SK-N-SH (cell line): ENCODE data around the gene DCLK1. TPM values are rescaled to one million over a fixed set of nuclear protein-coding genes. Genes with fewer than 3 reads are reported as not detected.

Source experiments
- CTCF ChIA-PET: fragments of 300-600, 350-600 bp; formaldehyde crosslinking; extraction: SDS; loops from one replicate; lab custom pipeline; 2021; lab: Yijun Ruan, JAX
- POLR2A ChIA-PET: fragments of 350-600 bp; sonication (Branson Sonifier 250); formaldehyde crosslinking; extraction: SDS; loops from one replicate; lab custom pipeline; 2020; ENCODE audit warnings: antibody characterized with exemption, inconsistent platforms; lab: Yijun Ruan, JAX
- DNase-seq: peaks from one replicate; pipeline ENCODE4 v3.0.0; 2012
- H2AFZ ChIP-seq: fragments of 200-600 bp; sonication (generic); 2 replicates; pipeline ENCODE4 v1.8.1; 2016; ENCODE audit warnings: antibody characterized with exemption, mild to moderate bottlenecking, low read depth
- H3F3A ChIP-seq: fragments of 200-600 bp; sonication (generic); replicated peaks from 2 replicates; pipeline ENCODE3; 2016; ENCODE audit warnings: antibody characterized with exemption, mild to moderate bottlenecking; ENCODE audit not compliant: insufficient read depth
- H3K27ac ChIP-seq, 2 experiments: fragments of 200-500 bp in 1 of 2; fragments of 200-600 bp in 1 of 2; sonication (Bioruptor generic) in 1 of 2; sonication (generic), shearing (Covaris generic) in 1 of 2; 2 replicates each; pipeline versions ENCODE4 v1.5.1 to v1.6.1; 2014 to 2016; ENCODE audit warnings: low read depth in 2 of 2, inconsistent platforms in 1 of 2, low read length in 1 of 2, mild to moderate bottlenecking in 1 of 2, mixed read lengths in 1 of 2
- H3K27me3 ChIP-seq: fragments of 200-600 bp; sonication (generic), shearing (Covaris generic); 2 replicates; pipeline ENCODE4 v1.6.1; 2016; ENCODE audit warnings: mixed run types; ENCODE audit not compliant: insufficient read depth
- H3K36me3 ChIP-seq, 2 experiments: fragments of 200-500 bp in 1 of 2; fragments of 200-600 bp in 1 of 2; sonication (Bioruptor generic) in 1 of 2; sonication (generic) in 1 of 2; replicated peaks in 1 of 2; 2 replicates each; pipeline versions ENCODE3 to v1.5.1; 2014 to 2016; ENCODE audit warnings: low read length in 1 of 2, mild to moderate bottlenecking in 1 of 2; ENCODE audit not compliant: insufficient read depth in 2 of 2, control insufficient read depth in 1 of 2
- H3K4me1 ChIP-seq, 2 experiments: fragments of 200-500 bp in 1 of 2; fragments of 200-600 bp in 1 of 2; sonication (Bioruptor generic) in 1 of 2; sonication (generic), shearing (Covaris generic) in 1 of 2; 2 replicates each; pipeline versions ENCODE4 v1.5.1 to v1.6.1; 2014 to 2016; ENCODE audit warnings: low read depth in 1 of 2, low read length in 1 of 2, mixed run types in 1 of 2; ENCODE audit not compliant: insufficient read depth in 2 of 2, control insufficient read depth in 1 of 2
- H3K4me2 ChIP-seq: fragments of 200-600 bp; sonication (generic), shearing (Covaris generic); 2 replicates; pipeline ENCODE4 v1.6.1; 2017; ENCODE audit warnings: mixed run types
- H3K4me3 ChIP-seq, 2 experiments: fragments of 200-500 bp in 1 of 2; fragments of 200-600 bp in 1 of 2; sonication (Bioruptor generic) in 1 of 2; sonication (generic), shearing (Covaris generic) in 1 of 2; 2 replicates each; pipeline versions ENCODE4 v1.5.1 to v1.8.1; 2014 to 2016; ENCODE audit warnings: low read depth in 2 of 2, inconsistent platforms in 1 of 2, low read length in 1 of 2, mild to moderate bottlenecking in 1 of 2, mixed read lengths in 1 of 2, moderate library complexity in 1 of 2
- H3K79me2 ChIP-seq: fragments of 200-600 bp; sonication (generic); 2 replicates; pipeline ENCODE4 v1.8.1; 2017; ENCODE audit warnings: mild to moderate bottlenecking; ENCODE audit not compliant: insufficient read depth
- H3K9ac ChIP-seq: fragments of 200-600 bp; sonication (generic); 2 replicates; pipeline ENCODE4 v1.6.1; 2017; ENCODE audit warnings: mixed run types
- H3K9me2 ChIP-seq: fragments of 200-600 bp; sonication (generic); 2 replicates; pipeline ENCODE4 v1.6.1; 2017; ENCODE audit warnings: mixed run types
- H3K9me3 ChIP-seq: fragments of 200-600 bp; sonication (generic); 2 replicates; pipeline ENCODE4 v1.6.1; 2017; ENCODE audit warnings: mixed run types, mild to moderate bottlenecking, moderate library complexity
- H4K20me1 ChIP-seq: fragments of 200-600 bp; sonication (generic); 2 replicates; pipeline ENCODE4 v1.6.1; 2017; ENCODE audit warnings: mild to moderate bottlenecking, mixed run types; ENCODE audit not compliant: insufficient read depth
- CHD2 ChIP-seq: fragments of 150-350 bp; IDR thresholded peaks from 2 replicates; pipeline ENCODE4 v1.6.1; 2018; ENCODE audit warnings: low read length; ENCODE audit not compliant: partially characterized antibody
- FOSL2 ChIP-seq: IDR thresholded peaks from 2 replicates; pipeline ENCODE4 v1.4.0; 2012; ENCODE audit warnings: low read depth, mild to moderate bottlenecking, moderate library complexity, borderline replicate concordance
- FOXM1 ChIP-seq: IDR thresholded peaks from 2 replicates; pipeline ENCODE4 v1.4.0; 2012; ENCODE audit warnings: low read depth, mild to moderate bottlenecking
- JUND ChIP-seq: IDR thresholded peaks from 2 replicates; pipeline ENCODE4 v1.4.0; 2012
- MAX ChIP-seq: IDR thresholded peaks from 2 replicates; pipeline ENCODE4 v1.4.0; 2012; ENCODE audit warnings: low read depth
- MXI1 ChIP-seq: IDR thresholded peaks from 2 replicates; pipeline ENCODE4 v1.6.1; 2012; ENCODE audit warnings: mild to moderate bottlenecking, low read depth, low read length, improper control_type of control experiment
- NFIC ChIP-seq: IDR thresholded peaks from 2 replicates; pipeline ENCODE4 v1.4.0; 2012; ENCODE audit warnings: borderline replicate concordance
- NRF1 ChIP-seq: IDR thresholded peaks from 2 replicates; pipeline ENCODE4 v1.6.1; 2012; ENCODE audit warnings: low read depth, mild to moderate bottlenecking, low read length
- POLR2AphosphoS5 ChIP-seq: IDR thresholded peaks from 2 replicates; pipeline ENCODE4 v1.6.1; 2012; ENCODE audit warnings: low read depth, low read length
- RAD21 ChIP-seq: IDR thresholded peaks from 2 replicates; pipeline ENCODE4 v1.6.1; 2012; ENCODE audit warnings: mild to moderate bottlenecking, low read length
- RCOR1 ChIP-seq: fragments of 150-350 bp; IDR thresholded peaks from 2 replicates; pipeline ENCODE4 v1.6.1; 2017; ENCODE audit warnings: antibody characterized with exemption, low read length
- REST ChIP-seq: IDR thresholded peaks from 2 replicates; pipeline ENCODE4 v1.6.1; 2012; ENCODE audit warnings: mild to moderate bottlenecking, low read depth, low read length, moderate library complexity
- SMC3 ChIP-seq: IDR thresholded peaks from 2 replicates; pipeline ENCODE4 v1.6.1; 2012; ENCODE audit warnings: low read depth, low read length, improper control_type of control experiment
- TCF12 ChIP-seq: IDR thresholded peaks from 2 replicates; pipeline ENCODE4 v1.4.0; 2012
- YY1 ChIP-seq: IDR thresholded peaks from 2 replicates; pipeline ENCODE4 v1.4.0; 2012; ENCODE audit warnings: low read depth, mild to moderate bottlenecking
- WGBS: methylation state at CpG from one replicate; pipeline ENCODE4 v1.1.6; 2017; ENCODE audit warnings: low lambda C conversion rate; 5-methylcytosine and 5-hydroxymethylcytosine counted together
- polyA plus RNA-seq, 3 experiments: library from polyadenylated mRNA; depleted of rRNA; stranded (reverse); fragments of >200 nt; gene quantifications; 2 replicates each; pipeline ENCODE4 v1.2.3, GENCODE V29; 2012
- TF ChIP-seq, protein P1 (sequence below): IDR thresholded peaks from 2 replicates; pipeline ENCODE4; 2012
- TF ChIP-seq, protein P2 (sequence below): fragments of 150-350 bp; IDR thresholded peaks from 2 replicates; pipeline ENCODE4 v1.6.1; 2016; ENCODE audit warnings: mild to moderate bottlenecking, low read depth, low read length
- TF ChIP-seq, protein P3 (sequence below): IDR thresholded peaks from 2 replicates; pipeline ENCODE4 v1.4.0; 2012; ENCODE audit warnings: low read depth, borderline replicate concordance

Gene DCLK1
- polyA plus RNA-seq, 1 of the 3 experiments (the other 2 are of a cell fraction): 1.1 TPM

DNA sequence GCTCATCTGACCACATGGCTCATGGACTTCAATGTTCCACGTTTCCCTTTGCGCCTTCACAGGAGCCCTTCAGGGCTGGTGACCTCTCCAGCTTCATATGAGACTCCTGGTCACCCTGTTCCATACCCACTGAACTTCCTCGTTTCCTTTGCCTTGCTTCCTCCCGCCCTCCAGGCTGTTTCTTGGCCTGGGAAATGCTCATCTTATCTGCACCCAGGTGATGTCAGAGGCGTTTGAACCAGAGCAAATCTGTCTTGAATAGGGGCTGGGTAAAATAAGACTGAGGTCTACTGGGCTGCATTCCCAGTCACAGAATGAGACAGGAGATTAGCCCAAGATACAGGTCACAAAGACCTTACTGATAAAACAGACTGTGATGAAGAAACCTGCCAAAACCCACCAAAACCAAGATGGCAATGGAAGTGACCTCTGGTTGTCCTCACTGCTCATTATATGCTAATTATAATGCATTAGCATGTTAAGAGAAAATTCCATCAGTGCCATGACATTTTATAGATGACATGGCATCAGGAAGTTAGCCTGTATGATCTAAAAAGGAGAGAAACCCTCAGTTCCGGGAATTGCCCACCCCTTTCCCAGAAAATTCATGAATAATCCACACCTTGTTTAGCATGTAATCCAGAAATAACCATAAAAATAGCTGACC, 102.7 kb downstream of the DCLK1 start:
- peaks cover 14 to 15% of the 10 kb centered on the region in 2 experiments; a peak in 3 of 4 replicates for H3K4me1 ChIP-seq
- H3K36me3 ChIP-seq: no peaks in the 10 kb centered on the region
- POLR2A ChIA-PET: no interaction called here
- peaks cover 12% of the 10 kb centered on the region for H3F3A ChIP-seq
- CTCF ChIA-PET: no interaction called here
- H3K9ac ChIP-seq: no peak overlapping the region
- H2AFZ ChIP-seq: no peak overlapping the region
- no peaks in the 10 kb centered on the region for H3K79me2 ChIP-seq
- H3K4me3 ChIP-seq: no peak overlapping the region
- peak overlapping the region in 1 of 2 experiments; percentile 93; a peak in 1 of 4 replicates for H3K27ac ChIP-seq
- DNase-seq: no peak
- H3K9me3 ChIP-seq: no peaks in the 10 kb centered on the region
- no peaks in the 10 kb centered on the region for H4K20me1 ChIP-seq
- H3K9me2 ChIP-seq: peaks cover 3% of the 10 kb centered on the region; the same call in 1 of the 2 replicates
- no peaks in the 10 kb centered on the region for H3K27me3 ChIP-seq
- WGBS: 76% methylated on average over 6 of the region's 6 CpGs
- TF ChIP-seq RAD21 (no peak), FOXM1 (no peak), TCF12 (no peak), NRF1 (no peak), FOSL2 (no peak), POLR2AphosphoS5 (no peak), NFIC (no peak)
- TF ChIP-seq, protein P1, sequence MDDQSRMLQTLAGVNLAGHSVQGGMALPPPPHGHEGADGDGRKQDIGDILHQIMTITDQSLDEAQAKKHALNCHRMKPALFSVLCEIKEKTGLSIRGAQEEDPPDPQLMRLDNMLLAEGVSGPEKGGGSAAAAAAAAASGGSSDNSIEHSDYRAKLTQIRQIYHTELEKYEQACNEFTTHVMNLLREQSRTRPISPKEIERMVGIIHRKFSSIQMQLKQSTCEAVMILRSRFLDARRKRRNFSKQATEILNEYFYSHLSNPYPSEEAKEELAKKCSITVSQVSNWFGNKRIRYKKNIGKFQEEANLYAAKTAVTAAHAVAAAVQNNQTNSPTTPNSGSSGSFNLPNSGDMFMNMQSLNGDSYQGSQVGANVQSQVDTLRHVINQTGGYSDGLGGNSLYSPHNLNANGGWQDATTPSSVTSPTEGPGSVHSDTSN: no peak
- TF ChIP-seq, protein P2, sequence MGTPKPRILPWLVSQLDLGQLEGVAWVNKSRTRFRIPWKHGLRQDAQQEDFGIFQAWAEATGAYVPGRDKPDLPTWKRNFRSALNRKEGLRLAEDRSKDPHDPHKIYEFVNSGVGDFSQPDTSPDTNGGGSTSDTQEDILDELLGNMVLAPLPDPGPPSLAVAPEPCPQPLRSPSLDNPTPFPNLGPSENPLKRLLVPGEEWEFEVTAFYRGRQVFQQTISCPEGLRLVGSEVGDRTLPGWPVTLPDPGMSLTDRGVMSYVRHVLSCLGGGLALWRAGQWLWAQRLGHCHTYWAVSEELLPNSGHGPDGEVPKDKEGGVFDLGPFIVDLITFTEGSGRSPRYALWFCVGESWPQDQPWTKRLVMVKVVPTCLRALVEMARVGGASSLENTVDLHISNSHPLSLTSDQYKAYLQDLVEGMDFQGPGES: no peak
- no peak overlapping the region for H3K4me2 ChIP-seq

DNA sequence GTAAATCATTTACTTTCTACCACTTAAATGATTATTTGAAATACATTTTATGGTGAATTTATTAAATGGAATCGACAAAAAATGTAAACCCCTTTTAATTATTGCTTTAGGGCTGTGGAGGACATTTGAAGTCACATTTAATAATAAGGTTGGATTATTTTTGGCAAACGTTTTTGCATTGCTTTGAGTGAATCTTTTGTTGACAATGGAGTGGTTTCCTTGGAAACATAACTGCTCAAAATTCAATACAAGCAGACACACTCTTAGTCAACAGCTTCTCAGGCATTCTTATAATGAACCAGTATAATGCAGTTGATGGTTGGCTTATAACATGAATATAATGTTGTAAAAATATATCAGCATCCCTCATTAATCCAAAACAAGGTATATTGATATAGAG, 104.7 kb downstream of the DCLK1 start:
- H3K9me3 ChIP-seq: no peaks in the 10 kb centered on the region
- 36% methylated on average over 2 of the region's 2 CpGs for WGBS
- H3K4me3 ChIP-seq: no peak overlapping the region
- no peak for DNase-seq
- H4K20me1 ChIP-seq: no peaks in the 10 kb centered on the region
- H3K4me1 ChIP-seq: peaks cover 6 to 14% of the 10 kb centered on the region in 2 experiments; a peak in 2 of 4 replicates
- no peaks in the 10 kb centered on the region for H3K27me3 ChIP-seq
- H3F3A ChIP-seq: peaks cover 10% of the 10 kb centered on the region
- no peak overlapping the region; a peak in 1 of 4 replicates for H3K27ac ChIP-seq
- H3K9ac ChIP-seq: no peak overlapping the region
- ChIA-PET CTCF (no interaction called here), POLR2A (no interaction called here)
- H3K36me3 ChIP-seq: no peaks in the 10 kb centered on the region
- no peaks in the 10 kb centered on the region for H3K79me2 ChIP-seq
- H3K4me2 ChIP-seq: no peak overlapping the region
- H2AFZ ChIP-seq: no peak overlapping the region
- H3K9me2 ChIP-seq: peaks cover 3% of the 10 kb centered on the region; the same call in 1 of the 2 replicates
- TF ChIP-seq MXI1 (no peak), MAX (no peak), SMC3 (no peak), FOSL2 (no peak), RCOR1 (no peak), REST (no peak), YY1 (no peak), CHD2 (no peak), JUND (no peak)
- TF ChIP-seq, protein P1: no peak
- TF ChIP-seq, protein P3, sequence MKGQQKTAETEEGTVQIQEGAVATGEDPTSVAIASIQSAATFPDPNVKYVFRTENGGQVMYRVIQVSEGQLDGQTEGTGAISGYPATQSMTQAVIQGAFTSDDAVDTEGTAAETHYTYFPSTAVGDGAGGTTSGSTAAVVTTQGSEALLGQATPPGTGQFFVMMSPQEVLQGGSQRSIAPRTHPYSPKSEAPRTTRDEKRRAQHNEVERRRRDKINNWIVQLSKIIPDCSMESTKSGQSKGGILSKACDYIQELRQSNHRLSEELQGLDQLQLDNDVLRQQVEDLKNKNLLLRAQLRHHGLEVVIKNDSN: no peak
- TF ChIP-seq, protein P2: no peak
